H1 (cell line): Measurements from ENCODE around the gene ADAMTSL2. TPM values are rescaled to one million over a fixed set of nuclear protein-coding genes. Genes with fewer than 3 reads are reported as not detected.

Source experiments
- CTCF ChIA-PET: fragments of 300-600 bp; sonication (Branson Sonifier 250); formaldehyde crosslinking; loops from one replicate; lab custom pipeline; 2021; ENCODE audit not compliant: partially characterized antibody; lab: Charles Lee
- POLR2A ChIA-PET: fragments of 300-600 bp; sonication (Branson Sonifier 250); formaldehyde crosslinking; loops from one replicate; lab custom pipeline; 2021; ENCODE audit warnings: inconsistent platforms; ENCODE audit not compliant: partially characterized antibody; lab: Charles Lee
- DNase-seq, 2 experiments: peaks; one replicate each; pipeline versions ENCODE4 v3.0.0 to v3.0.0-alpha.2; 2010 to 2022; ENCODE audit warnings: low spot score in 2 of 2, low read depth in 1 of 2, mixed read lengths in 1 of 2
- FAIRE-seq: peaks from 2 replicates; lab custom pipeline; 2011; peaks lifted over from hg19 to GRCh38; lab: Jason Lieb, UNC
- H2AFZ ChIP-seq: 2 replicates; pipeline ENCODE4 v1.8.1; 2012; ENCODE audit warnings: low read length, inconsistent platforms
- H2AK5ac ChIP-seq: 2 replicates; pipeline ENCODE4 v1.6.1; 2013; ENCODE audit warnings: low read depth, low read length
- H2BK120ac ChIP-seq: replicated peaks from 2 replicates; pipeline ENCODE3; 2013; ENCODE audit warnings: low read depth, low read length, inconsistent platforms
- H2BK12ac ChIP-seq: 2 replicates; pipeline ENCODE4 v1.6.1; 2013; ENCODE audit warnings: low read depth, low read length
- H2BK15ac ChIP-seq: 2 replicates; pipeline ENCODE4 v1.6.1; 2013; ENCODE audit warnings: low read length
- H2BK20ac ChIP-seq: 2 replicates; pipeline ENCODE4 v1.6.1; 2013; ENCODE audit warnings: low read length
- H2BK5ac ChIP-seq: 2 replicates; pipeline ENCODE4 v1.6.1; 2013; ENCODE audit warnings: low read depth, low read length
- H3K14ac ChIP-seq: 2 replicates; pipeline ENCODE4 v1.6.1; 2013; ENCODE audit warnings: inconsistent platforms; ENCODE audit not compliant: insufficient read length
- H3K18ac ChIP-seq: 2 replicates; pipeline ENCODE4 v1.6.1; 2013; ENCODE audit warnings: low read length; ENCODE audit errors: extremely low read depth
- H3K23ac ChIP-seq: 2 replicates; pipeline ENCODE4 v1.6.1; 2013; ENCODE audit warnings: inconsistent platforms; ENCODE audit not compliant: insufficient read length
- H3K23me2 ChIP-seq: 2 replicates; pipeline ENCODE4 v1.6.1; 2013; ENCODE audit warnings: low read depth, low read length
- H3K27ac ChIP-seq: 2 replicates; pipeline ENCODE4 v1.6.1; 2011; ENCODE audit warnings: low read depth, low read length, inconsistent platforms
- H3K27me3 ChIP-seq, 4 experiments: replicated peaks in 1 of 4; 1 replicate in 1 of 4; 2 replicates in 3 of 4; pipeline versions ENCODE4 v1.6.1 to v1.8.1; 2011 to 2013; ENCODE audit warnings: low read length in 3 of 4, mild to moderate bottlenecking in 3 of 4, inconsistent platforms in 2 of 4, mixed read lengths in 2 of 4, moderate library complexity in 1 of 4; ENCODE audit not compliant: control insufficient read depth in 3 of 4, insufficient read depth in 3 of 4; ENCODE audit errors: extremely low read depth in 1 of 4
- H3K36me3 ChIP-seq, 4 experiments: 2 replicates each; pipeline versions ENCODE4 v1.6.1 to v1.8.1; 2011 to 2013; ENCODE audit warnings: mild to moderate bottlenecking in 4 of 4, low read length in 3 of 4, moderate library complexity in 2 of 4, control low read depth in 1 of 4, inconsistent platforms in 1 of 4; ENCODE audit not compliant: insufficient read depth in 4 of 4, control insufficient read depth in 2 of 4
- H3K4ac ChIP-seq: replicated peaks from 2 replicates; pipeline ENCODE3; 2013; ENCODE audit warnings: low read length, low read depth, mixed read lengths, inconsistent platforms; ENCODE audit not compliant: insufficient read length
- H3K4me1 ChIP-seq, 4 experiments: replicated peaks in 1 of 4; 1 replicate in 1 of 4; 2 replicates in 3 of 4; pipeline versions ENCODE4 v1.6.1 to v1.8.1; 2011 to 2013; ENCODE audit warnings: low read length in 3 of 4, inconsistent platforms in 2 of 4, mixed read lengths in 1 of 4; ENCODE audit not compliant: insufficient read depth in 4 of 4, control insufficient read depth in 3 of 4
- H3K4me2 ChIP-seq, 2 experiments: 2 replicates each; pipeline versions ENCODE4 v1.6.1 to v1.8.1; 2011 to 2013; ENCODE audit warnings: low read depth in 2 of 2, low read length in 2 of 2, control low read depth in 1 of 2, inconsistent platforms in 1 of 2, mild to moderate bottlenecking in 1 of 2; ENCODE audit not compliant: insufficient read depth in 1 of 2
- H3K4me3 ChIP-seq, 4 experiments: fragments of 200-600, 300-600 bp in 1 of 4; sonication (generic), shearing (Covaris generic), sonication (Bioruptor Twin) in 1 of 4; 2 replicates each; pipeline versions ENCODE4 v1.5.1 to v1.8.1; 2011 to 2016; ENCODE audit warnings: low read length in 4 of 4, low read depth in 3 of 4, control low read depth in 2 of 4, inconsistent platforms in 2 of 4, mild to moderate bottlenecking in 2 of 4, mixed read lengths in 1 of 4, moderate library complexity in 1 of 4; ENCODE audit not compliant: insufficient read depth in 2 of 4; ENCODE audit errors: extremely low read depth in 1 of 4
- H3K56ac ChIP-seq: replicated peaks from 2 replicates; pipeline ENCODE3; 2013; ENCODE audit warnings: low read depth, mild to moderate bottlenecking, mixed read lengths, low read length, inconsistent platforms; ENCODE audit not compliant: insufficient read length
- H3K79me1 ChIP-seq: 2 replicates; pipeline ENCODE4 v1.6.1; 2013; ENCODE audit warnings: low read depth, low read length, control low read depth
- H3K79me2 ChIP-seq, 2 experiments: 2 replicates each; pipeline versions ENCODE4 v1.6.1 to v1.8.1; 2012 to 2013; ENCODE audit warnings: low read length in 2 of 2, mild to moderate bottlenecking in 2 of 2, inconsistent platforms in 1 of 2; ENCODE audit not compliant: insufficient read depth in 2 of 2, control insufficient read depth in 1 of 2
- H3K9ac ChIP-seq, 4 experiments: replicated peaks in 1 of 4; 1 replicate in 1 of 4; 2 replicates in 3 of 4; pipeline versions ENCODE4 v1.6.1 to v1.8.1; 2011 to 2013; ENCODE audit warnings: low read depth in 3 of 4, low read length in 3 of 4, control low read depth in 2 of 4, mild to moderate bottlenecking in 2 of 4, moderate library complexity in 2 of 4, inconsistent platforms in 1 of 4; ENCODE audit errors: extremely low read depth in 1 of 4
- H3K9me3 ChIP-seq, 2 experiments: 2 replicates each; pipeline versions ENCODE4 v1.6.1 to v1.8.1; 2012 to 2013; ENCODE audit warnings: mild to moderate bottlenecking in 2 of 2, moderate library complexity in 2 of 2, control low read depth in 1 of 2, inconsistent platforms in 1 of 2, low read depth in 1 of 2, low read length in 1 of 2, mixed read lengths in 1 of 2; ENCODE audit not compliant: insufficient read depth in 2 of 2
- H4K20me1 ChIP-seq, 2 experiments: replicated peaks in 1 of 2; 2 replicates each; pipeline versions ENCODE3 to v1.8.1; 2011 to 2013; ENCODE audit warnings: inconsistent platforms in 2 of 2, low read length in 2 of 2, mild to moderate bottlenecking in 1 of 2; ENCODE audit not compliant: insufficient read depth in 2 of 2, control insufficient read depth in 1 of 2
- H4K5ac ChIP-seq: 2 replicates; pipeline ENCODE4 v1.6.1; 2013; ENCODE audit warnings: low read length, low read depth, mixed read lengths, inconsistent platforms; ENCODE audit not compliant: insufficient read length
- H4K8ac ChIP-seq: 2 replicates; pipeline ENCODE4 v1.8.0; 2013; ENCODE audit warnings: mild to moderate bottlenecking, moderate library complexity, low read length, inconsistent platforms; ENCODE audit not compliant: insufficient read depth; ENCODE audit errors: extremely low read depth
- H4K91ac ChIP-seq: replicated peaks from 2 replicates; pipeline ENCODE3; 2013; ENCODE audit warnings: low read length, mixed read lengths, inconsistent platforms; ENCODE audit not compliant: insufficient read length
- CHD2 ChIP-seq: IDR thresholded peaks from 2 replicates; pipeline ENCODE4 v1.6.1; 2012; ENCODE audit warnings: low read length, improper control_type of control experiment
- KDM4A ChIP-seq: IDR thresholded peaks from one replicate; pipeline ENCODE4 v1.7.1; 2012; ENCODE audit warnings: low read depth, mild to moderate bottlenecking, moderate library complexity, low read length, inconsistent platforms; ENCODE audit not compliant: severe bottlenecking
- POLR2AphosphoS5 ChIP-seq: IDR thresholded peaks from 2 replicates; pipeline ENCODE4 v1.6.1; 2011; ENCODE audit warnings: low read depth, low read length
- SIX5 ChIP-seq: IDR thresholded peaks from 2 replicates; pipeline ENCODE4 v1.6.1; 2011; ENCODE audit warnings: mild to moderate bottlenecking, low read depth, low read length
- TAF1 ChIP-seq: IDR thresholded peaks from 2 replicates; pipeline ENCODE4 v1.6.1; 2011; ENCODE audit warnings: mild to moderate bottlenecking, low read depth, low read length
- WGBS, 2 experiments: shearing (Covaris generic) in 1 of 2; methylation state at CpG; one replicate each; pipeline versions ENCODE4 v1.1.6 to v1.1.7; 2013 to 2015; ENCODE audit warnings: low lambda C conversion rate in 2 of 2, mixed read lengths in 2 of 2, inconsistent platforms in 1 of 2, low coverage in 1 of 2, missing lambda C conversion rate in 1 of 2; ENCODE audit not compliant: insufficient replicate concordance in 2 of 2, insufficient coverage in 1 of 2, insufficient read length in 1 of 2; ENCODE audit errors: extremely low coverage in 1 of 2, missing lambda C conversion rate in 1 of 2; 5-methylcytosine and 5-hydroxymethylcytosine counted together
- polyA plus RNA-seq, 7 experiments: library from polyadenylated mRNA; depleted of rRNA in 3 of 7; stranded (reverse) in 5 of 7; unstranded in 2 of 7; fragments of >200 nt in 5 of 7; fragments of 200-250 nt in 2 of 7; gene quantifications; 1 replicate in 5 of 7; 2 replicates in 1 of 7; 4 replicates in 1 of 7; pipeline versions ENCODE4 v1.2.1 to v1.2.3, GENCODE V29; 2011 to 2013; ENCODE audit warnings: missing spikeins in 2 of 7, mixed read lengths in 2 of 7
- total RNA-seq: library from RNA; stranded (reverse); fragmentation: NEBNext Ultra II Directional; extraction: Animal tissue kit (Norgen Biotek cat#: 25700); gene quantifications from 2 replicates; pipeline ENCODE4 v1.2.1, GENCODE V29; 2021
- TF ChIP-seq, protein P1 (sequence below): IDR thresholded peaks from 2 replicates; pipeline ENCODE4 v1.6.1; 2012; ENCODE audit warnings: inconsistent platforms

The ADAMTSL2 gene
- total and polyA plus RNA-seq, 2 of the 8 experiments (the other 6 are each of a cell fraction or from before 2014, with no cell fraction given), result 0.74 to 0.76 TPM

DNA sequence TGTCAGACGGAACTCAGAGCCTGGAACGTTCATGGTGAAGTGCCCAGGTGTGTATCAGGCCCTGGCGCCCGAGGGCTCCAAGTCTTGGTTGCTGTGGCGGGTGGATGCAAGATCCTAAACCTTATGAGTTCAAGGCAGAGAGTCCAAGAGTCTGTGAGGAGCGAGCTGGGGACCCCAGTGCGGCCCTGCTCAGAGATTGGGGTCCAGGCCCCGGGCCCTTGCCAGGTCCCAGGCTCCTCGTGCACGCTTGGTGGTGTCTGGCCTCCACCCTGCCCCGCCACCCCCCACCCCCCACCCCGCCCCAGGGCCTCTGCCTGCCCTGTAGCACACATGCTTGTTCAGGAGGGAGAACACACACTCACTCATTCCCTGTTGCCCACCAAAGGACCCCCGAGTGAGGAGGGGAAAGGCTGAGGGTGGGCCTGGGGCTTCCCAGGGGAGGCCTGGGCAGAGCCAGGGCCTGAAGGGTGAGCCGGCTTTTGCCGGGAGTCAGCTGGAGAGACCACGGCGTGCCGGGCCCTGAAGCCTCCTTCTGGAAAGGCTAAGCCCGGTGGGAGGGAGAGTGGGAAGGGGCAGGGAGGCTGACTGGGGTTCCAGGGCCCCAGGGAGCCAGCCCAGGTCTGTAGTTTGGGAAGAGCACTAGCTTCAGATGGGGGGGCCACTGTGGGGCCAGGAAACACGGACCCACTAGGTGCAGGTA is 37.5 kb downstream of the ADAMTSL2 start:
- H3K79me2 ChIP-seq, result no peaks in the 10 kb centered on the region
- H2BK5ac ChIP-seq, result no peak overlapping the region
- H4K91ac ChIP-seq, result no peak overlapping the region
- H2BK12ac ChIP-seq, result no peak overlapping the region
- no peak overlapping the region for H3K4me3 ChIP-seq
- H3K4me2 ChIP-seq, result no peak overlapping the region
- H3K23ac ChIP-seq, result no peak overlapping the region
- WGBS, 2 experiments, result 93% methylated on average over 13 of the region's 20 CpGs; no CpG with 5 or more reads in 1 of the 2 experiments
- H2AK5ac ChIP-seq, result no peak overlapping the region
- H3K23me2 ChIP-seq, result no peaks in the 10 kb centered on the region
- no peak overlapping the region for H2BK20ac ChIP-seq
- DNase-seq (no peak), FAIRE-seq (no peak)
- CTCF ChIA-PET, result interaction anchor here (1.0 to 2.1 kb wide), 6 partner anchors 8 to 63 kb away, joined by 3 to 5 read pairs (median 4); no protein-coding TSS in a partner anchor
- no peaks in the 10 kb centered on the region for H4K20me1 ChIP-seq
- H3K14ac ChIP-seq, result no peak overlapping the region
- no peak overlapping the region for H2AFZ ChIP-seq
- POLR2A ChIA-PET, result no interaction called here
- no peak overlapping the region for H3K4ac ChIP-seq
- H3K79me1 ChIP-seq, result no peaks in the 10 kb centered on the region
- no peak overlapping the region for H4K8ac ChIP-seq
- no peak overlapping the region for H3K9ac ChIP-seq
- H2BK15ac ChIP-seq, result no peak overlapping the region
- H4K5ac ChIP-seq, result no peak overlapping the region
- no peak overlapping the region for H3K18ac ChIP-seq
- H3K36me3 ChIP-seq, result no peaks in the 10 kb centered on the region
- H3K27me3 ChIP-seq, result 0 out of 7 replicates have a peak, but pooled peaks cover 0 to 2% (median 0%) of the 10 kb centered on the region in 4 experiments
- no peak overlapping the region for H2BK120ac ChIP-seq
- H3K4me1 ChIP-seq, result no peaks in the 10 kb centered on the region; a peak in 5 of 7 replicates
- no peak overlapping the region for H3K56ac ChIP-seq
- TF ChIP-seq SIX5, result no peak
- TF ChIP-seq, protein P1, sequence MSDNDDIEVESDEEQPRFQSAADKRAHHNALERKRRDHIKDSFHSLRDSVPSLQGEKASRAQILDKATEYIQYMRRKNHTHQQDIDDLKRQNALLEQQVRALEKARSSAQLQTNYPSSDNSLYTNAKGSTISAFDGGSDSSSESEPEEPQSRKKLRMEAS, result no peak
- TF ChIP-seq POLR2AphosphoS5, result no peak
- TF ChIP-seq CHD2, result no peak
- TF ChIP-seq KDM4A, result no peak
- TF ChIP-seq TAF1, result no peak
- no peaks in the 10 kb centered on the region for H3K9me3 ChIP-seq
- H3K27ac ChIP-seq, result no peak overlapping the region
